Tibial artery (tissue), 4 donors: Measurements from ENCODE around the gene GDF7.

Experiments used
- DNase-seq, 2 donors: peaks; one replicate each; pipeline ENCODE4 v3.0.0-alpha.2; 2019
- H3K27ac ChIP-seq, 2 donors: fragments of 200-600 bp; sonication (generic) in 1 of 2; 1 replicate in 1 of 2; 2 replicates in 1 of 2; pipeline ENCODE4 v1.5.1; 2018 to 2019; ENCODE audit warnings: mild to moderate bottlenecking in 1 of 2
- H3K27me3 ChIP-seq, 2 donors: fragments of 200-600 bp; sonication (generic) in 1 of 2; one replicate each; pipeline versions ENCODE4 v1.5.1 to v1.6.0; 2016 to 2019
- H3K36me3 ChIP-seq, 3 donors: fragments of 200-600 bp; sonication (generic) in 2 of 3; one replicate each; pipeline ENCODE4 v1.5.1; 2016 to 2019; ENCODE audit warnings: mild to moderate bottlenecking in 2 of 3
- H3K4me1 ChIP-seq, 4 donors: fragments of 200-600 bp; sonication (generic) in 2 of 4; 1 replicate in 3 of 4; 2 replicates in 1 of 4; pipeline ENCODE4 v1.5.1; 2016 to 2019
- H3K4me3 ChIP-seq, 2 donors: fragments of 200-600 bp; sonication (generic) in 1 of 2; 1 replicate in 1 of 2; 2 replicates in 1 of 2; pipeline ENCODE4 v1.5.1; 2018 to 2019; ENCODE audit warnings: mild to moderate bottlenecking in 2 of 2
- H3K9me3 ChIP-seq, 3 donors: fragments of 200-600 bp; sonication (generic) in 1 of 3; one replicate each; pipeline ENCODE4 v1.5.1; 2016 to 2019
- intact Hi-C: fragments of 100-400 bp; cut with DNase I; formaldehyde crosslinking; loops from one replicate; pipeline ENCODE4 v1.15.0; 2023; ENCODE audit warnings: low total_unique reads
- TF ChIP-seq, protein P1 (sequence below), 2 experiments: fragments of 200-600 bp in 1 of 2; fragments of 450-650 bp in 1 of 2; IDR thresholded peaks; one replicate each; pipeline ENCODE4 v1.5.1; 2017 to 2019; ENCODE audit warnings: antibody characterized with exemption in 2 of 2, mild to moderate bottlenecking in 1 of 2, moderate library complexity in 1 of 2

Gene GDF7

GRCh38 chr2:20649976-20650375 lies 17.0 kb upstream of the GDF7 start:
- Histone ChIP-seq H3K27ac (peak overlapping the region; percentile 98), H3K27me3 (no peaks in the 10 kb centered on the region), H3K36me3 (peaks cover 4 to 22% (median 13%) of the 10 kb centered on the region in 3 donors), H3K4me3 (peak overlapping the region; percentile 92 to 97), H3K4me1 (peaks cover 0 to 50% (median 37%) of the 10 kb centered on the region in 4 donors), H3K9me3 (no peaks in the 10 kb centered on the region)
- intact Hi-C loops = loop anchor here (5.0 kb wide), 1 partner anchor 273 kb away; no protein-coding TSS in a partner anchor
- DNase-seq = no peak
- TF ChIP-seq, protein P1, sequence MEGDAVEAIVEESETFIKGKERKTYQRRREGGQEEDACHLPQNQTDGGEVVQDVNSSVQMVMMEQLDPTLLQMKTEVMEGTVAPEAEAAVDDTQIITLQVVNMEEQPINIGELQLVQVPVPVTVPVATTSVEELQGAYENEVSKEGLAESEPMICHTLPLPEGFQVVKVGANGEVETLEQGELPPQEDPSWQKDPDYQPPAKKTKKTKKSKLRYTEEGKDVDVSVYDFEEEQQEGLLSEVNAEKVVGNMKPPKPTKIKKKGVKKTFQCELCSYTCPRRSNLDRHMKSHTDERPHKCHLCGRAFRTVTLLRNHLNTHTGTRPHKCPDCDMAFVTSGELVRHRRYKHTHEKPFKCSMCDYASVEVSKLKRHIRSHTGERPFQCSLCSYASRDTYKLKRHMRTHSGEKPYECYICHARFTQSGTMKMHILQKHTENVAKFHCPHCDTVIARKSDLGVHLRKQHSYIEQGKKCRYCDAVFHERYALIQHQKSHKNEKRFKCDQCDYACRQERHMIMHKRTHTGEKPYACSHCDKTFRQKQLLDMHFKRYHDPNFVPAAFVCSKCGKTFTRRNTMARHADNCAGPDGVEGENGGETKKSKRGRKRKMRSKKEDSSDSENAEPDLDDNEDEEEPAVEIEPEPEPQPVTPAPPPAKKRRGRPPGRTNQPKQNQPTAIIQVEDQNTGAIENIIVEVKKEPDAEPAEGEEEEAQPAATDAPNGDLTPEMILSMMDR (IDR thresholded peaks at IDR 0.05) = no peak

DNA sequence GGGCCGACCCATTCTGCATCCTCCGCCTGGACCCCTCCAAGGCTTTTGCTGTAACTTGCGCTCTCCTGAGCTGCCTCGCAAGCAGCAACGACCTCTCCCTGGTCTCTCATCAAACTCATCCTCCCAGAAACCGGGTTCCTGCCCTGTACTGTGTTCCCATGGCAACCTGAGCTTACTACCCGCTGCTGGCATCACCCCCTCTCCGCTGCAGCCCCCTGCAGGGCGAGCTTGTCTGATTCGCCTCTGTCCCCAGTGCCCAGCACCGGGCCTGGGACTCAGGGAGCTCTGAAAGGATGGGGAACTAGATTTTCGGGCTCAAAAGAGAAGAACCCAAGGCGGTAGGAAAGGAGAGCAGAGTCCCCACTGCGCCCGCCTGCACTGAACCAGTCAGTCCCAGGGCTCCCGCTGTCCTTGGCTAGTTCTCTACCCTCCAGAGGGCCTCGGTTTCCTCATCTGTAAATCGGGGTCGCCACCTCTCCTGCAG lies 16.5 kb upstream of the GDF7 start:
- intact Hi-C loops = no loop called here
- Histone ChIP-seq H3K27me3 (no peaks in the 10 kb centered on the region), H3K4me1 (peaks cover 0 to 50% (median 37%) of the 10 kb centered on the region in 4 donors), H3K4me3 (peak overlapping the region; percentile 92 to 97), H3K27ac (peak overlapping the region; percentile 98), H3K9me3 (no peaks in the 10 kb centered on the region), H3K36me3 (peaks cover 0 to 18% (median 9%) of the 10 kb centered on the region in 3 donors)
- no peak for DNase-seq
- TF ChIP-seq, protein P1 (IDR thresholded peaks at IDR 0.05) = no peak

DNA sequence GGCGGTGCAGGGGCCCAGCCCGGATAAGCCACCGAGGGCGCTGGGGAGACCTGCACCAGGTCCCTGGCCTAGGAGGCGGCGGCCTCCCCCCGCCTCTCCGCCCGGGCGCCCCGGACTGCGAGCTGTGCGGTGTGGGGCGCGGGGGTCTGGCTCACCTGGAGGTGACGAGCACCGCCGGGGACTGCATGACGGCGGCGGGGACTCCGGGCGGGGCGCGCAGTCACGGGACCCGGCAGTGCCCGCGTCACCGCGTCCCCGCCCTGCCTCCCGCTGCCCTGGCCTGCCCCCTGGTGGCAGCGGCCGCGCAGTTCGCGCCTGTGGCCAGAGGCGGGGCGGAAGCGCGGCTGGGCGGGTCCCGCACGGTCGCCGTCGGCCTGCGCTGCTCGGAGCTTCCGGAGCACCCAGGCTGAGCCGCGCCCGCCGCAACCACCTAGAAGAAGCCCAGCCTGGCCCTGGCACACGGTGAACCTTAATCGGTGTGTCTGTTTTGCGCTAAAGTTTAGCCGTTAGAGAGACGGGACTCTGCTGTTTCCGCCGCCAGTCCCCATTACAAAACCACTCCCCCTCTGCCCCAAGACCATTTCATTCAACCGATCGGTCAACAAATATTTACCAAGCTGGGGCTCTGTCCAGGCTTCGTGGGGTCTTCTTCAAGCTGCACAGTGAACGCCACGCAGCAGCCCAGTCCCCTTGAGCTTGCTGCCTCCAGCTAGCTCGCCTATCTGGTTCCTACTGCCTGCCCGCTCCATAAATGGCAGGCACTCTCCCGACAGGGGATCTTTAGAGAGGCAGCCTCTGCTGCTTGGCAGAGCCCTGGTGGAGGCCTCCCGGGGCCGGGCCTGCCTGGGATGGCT lies 15.8 kb upstream of the GDF7 start, which contains the start of gene HS1BP3:
HS1BP3 (minus strand) TSS at position 222 of the 854 bp plus-strand sequence; CDS start at position 187, 35 bp downstream.
- TF ChIP-seq, protein P1 (IDR thresholded peaks at IDR 0.05) = peak; percentile 79 to 99
- H3K36me3 ChIP-seq = peaks cover 0 to 11% (median 8%) of the 10 kb centered on the region in 3 donors
- peak within 1 kb of the TSS; percentile 98 for H3K27ac ChIP-seq
- no peaks in the 10 kb centered on the region for H3K9me3 ChIP-seq
- intact Hi-C loops = no loop called here
- peak within 1 kb of the TSS; percentile 92 to 97 for H3K4me3 ChIP-seq
- H3K4me1 ChIP-seq = peaks cover 0 to 50% (median 37%) of the 10 kb centered on the region in 4 donors
- no peaks in the 10 kb centered on the region for H3K27me3 ChIP-seq
- peak; percentile 79 to 94 for DNase-seq

DNA sequence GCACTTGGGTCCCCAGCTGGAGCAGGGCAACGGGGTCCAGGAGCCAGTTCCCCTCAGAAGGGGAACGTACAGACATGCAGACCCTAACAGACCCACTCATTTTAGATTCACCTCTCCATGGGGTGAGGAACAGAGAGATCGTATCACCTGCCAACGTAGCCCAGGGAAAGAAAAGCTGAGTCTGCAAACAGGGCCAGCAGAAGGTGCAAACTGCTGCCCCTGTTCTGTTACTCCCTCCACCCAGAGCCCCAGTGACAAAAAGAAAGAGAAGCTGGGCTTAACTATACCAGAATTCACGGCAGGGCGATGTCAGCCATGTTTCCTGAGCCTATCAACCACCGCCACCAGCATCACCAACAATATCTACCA lies 15.2 kb upstream of the GDF7 start:
- Histone ChIP-seq H3K4me1 (peaks cover 0 to 50% (median 37%) of the 10 kb centered on the region in 4 donors), H3K27me3 (no peaks in the 10 kb centered on the region), H3K9me3 (no peaks in the 10 kb centered on the region), H3K36me3 (peaks cover 0 to 5% (median 3%) of the 10 kb centered on the region in 3 donors), H3K27ac (peak overlapping the region; percentile 98), H3K4me3 (peak overlapping the region; percentile 92 to 97)
- TF ChIP-seq, protein P1 (IDR thresholded peaks at IDR 0.05) = no peak
- DNase-seq = no peak
- intact Hi-C loops = no loop called here

DNA sequence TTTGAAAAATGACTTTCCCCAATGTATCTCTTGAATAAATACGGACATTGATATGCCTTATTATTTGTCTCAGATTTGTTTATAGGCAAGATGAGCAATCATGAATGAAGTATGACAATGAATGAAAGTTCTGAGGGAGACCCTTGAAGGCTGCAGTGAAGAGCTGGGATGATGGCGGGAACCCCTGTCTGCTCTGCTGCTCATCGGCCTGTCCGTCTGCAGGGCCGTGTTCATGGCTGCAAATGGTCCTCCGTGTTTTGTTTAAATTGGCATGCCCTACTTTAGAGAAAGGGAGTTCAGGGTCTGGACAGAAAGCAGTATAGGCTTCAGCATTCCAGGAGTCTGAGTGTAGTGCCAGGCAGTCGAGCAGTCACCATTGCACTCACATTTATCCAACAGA lies 14.8 kb upstream of the GDF7 start:
- no peaks in the 10 kb centered on the region for H3K9me3 ChIP-seq

More for the DNA sequence above, 14.8 kb upstream of the GDF7 start:
- Histone ChIP-seq H3K27me3 (no peaks in the 10 kb centered on the region), H3K36me3 (peaks cover 0 to under 1% (median 0%) of the 10 kb centered on the region in 3 donors), H3K4me1 (peaks cover 0 to 46% (median 35%) of the 10 kb centered on the region in 4 donors), H3K4me3 (no peak overlapping the region), H3K27ac (peak overlapping the region; percentile 98)
- no peak for DNase-seq
- TF ChIP-seq, protein P1 (IDR thresholded peaks at IDR 0.05) = no peak
- intact Hi-C loops = no loop called here
